Retina (tissue), 1 donor: Measurements from ENCODE around the gene TTI1.

Experiments
- DNase-seq: peaks from one replicate; pipeline ENCODE4 v3.0.0-alpha.2; 2016

TTI1 gene

DNA sequence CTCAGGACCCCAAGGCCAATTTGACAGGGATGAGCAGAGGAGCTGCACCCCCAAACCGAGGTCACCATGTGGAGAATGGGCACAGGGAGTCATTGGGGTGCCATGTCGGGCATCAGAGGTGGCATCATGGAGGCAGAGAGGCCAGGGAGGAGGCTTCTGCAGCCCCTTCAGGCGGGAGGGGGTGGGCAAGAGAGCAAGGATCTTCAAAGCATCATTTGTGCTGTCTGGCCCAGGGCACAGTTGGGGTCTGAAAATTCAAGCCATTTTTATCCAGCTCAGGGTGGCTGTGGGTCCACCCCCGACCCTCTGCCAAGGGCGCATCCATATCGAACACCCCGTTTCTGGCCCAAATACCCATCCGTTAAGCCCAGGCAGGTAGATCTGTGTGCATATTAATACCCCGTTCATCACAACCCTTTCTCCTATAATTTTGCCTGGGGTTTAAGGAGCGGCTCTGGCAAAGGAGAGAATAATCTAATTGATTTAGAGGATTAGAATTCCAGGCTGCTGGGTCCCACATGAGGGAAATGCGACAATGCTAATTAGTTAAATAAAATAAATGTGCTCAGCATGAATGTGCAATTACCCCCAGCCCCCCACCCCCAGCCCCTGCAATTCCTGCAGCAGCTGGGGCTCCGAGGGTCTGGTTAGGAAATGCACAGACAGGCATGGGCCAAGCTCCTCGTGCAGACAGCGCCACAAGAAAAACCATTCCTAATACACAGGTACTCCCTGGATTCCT is 98.5 kb downstream of the TTI1 start:
- no peak for DNase-seq

DNA sequence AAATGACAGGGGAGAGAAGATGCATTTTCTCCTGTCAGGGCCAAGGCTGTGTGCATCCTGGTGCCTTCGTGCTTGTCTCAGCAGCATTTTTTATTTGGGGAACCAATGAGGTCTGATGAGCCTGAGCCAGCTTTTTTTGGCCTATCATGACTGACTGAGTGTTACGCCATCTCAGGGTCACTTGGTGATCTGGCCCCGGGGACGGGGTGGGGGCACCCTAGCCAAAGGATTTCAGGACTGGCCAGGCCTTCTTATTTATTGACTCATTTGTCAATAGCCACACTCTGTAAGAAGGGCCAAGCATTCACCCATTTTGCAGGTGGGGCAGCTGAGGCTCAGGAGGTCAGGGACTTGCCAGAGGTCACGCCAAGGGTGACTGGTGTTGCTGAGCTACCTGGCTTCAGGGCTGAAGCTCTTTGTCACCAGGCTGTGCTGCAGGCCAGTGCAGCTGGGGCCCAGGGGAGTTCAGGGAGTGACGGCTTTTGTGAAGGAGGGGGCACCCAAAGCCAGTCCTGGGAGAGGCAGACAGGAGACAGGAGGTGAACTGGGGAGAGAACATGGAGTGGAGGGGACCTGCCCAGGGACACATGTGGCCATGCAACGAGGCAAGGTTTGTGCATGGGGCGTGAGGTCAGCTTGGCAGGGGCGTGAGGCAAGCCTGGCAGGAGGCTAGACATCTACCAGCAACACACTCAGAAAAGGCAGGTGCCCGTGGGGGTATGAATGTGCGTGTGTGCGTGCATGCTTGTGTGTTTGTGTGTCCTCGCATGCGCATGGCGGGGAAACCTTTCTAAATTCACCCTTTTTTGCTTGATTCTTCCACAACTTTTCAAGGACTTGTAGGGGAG is 99.2 kb downstream of the TTI1 start:
- no peak for DNase-seq
